K562 (cell line): ENCODE results near the gene C6orf58.

ENCODE experiments used
- E2F8 ChIP-seq: fragments of 450-650 bp; IDR thresholded peaks from 2 replicates; pipeline ENCODE4 v1.7.1; 2018; ENCODE audit warnings: mild to moderate bottlenecking, low read depth; ENCODE audit not compliant: partially characterized antibody
- PKNOX1 ChIP-seq: fragments of 450-650 bp; IDR thresholded peaks from 2 replicates; pipeline ENCODE4 v1.6.1; 2016
- STAT6 ChIP-seq: sonication (generic); formaldehyde crosslinking; IDR thresholded peaks from 2 replicates; pipeline ENCODE4 v1.8.1; 2023; ENCODE audit warnings: mild to moderate bottlenecking, missing genetic modification reagents

DNA sequence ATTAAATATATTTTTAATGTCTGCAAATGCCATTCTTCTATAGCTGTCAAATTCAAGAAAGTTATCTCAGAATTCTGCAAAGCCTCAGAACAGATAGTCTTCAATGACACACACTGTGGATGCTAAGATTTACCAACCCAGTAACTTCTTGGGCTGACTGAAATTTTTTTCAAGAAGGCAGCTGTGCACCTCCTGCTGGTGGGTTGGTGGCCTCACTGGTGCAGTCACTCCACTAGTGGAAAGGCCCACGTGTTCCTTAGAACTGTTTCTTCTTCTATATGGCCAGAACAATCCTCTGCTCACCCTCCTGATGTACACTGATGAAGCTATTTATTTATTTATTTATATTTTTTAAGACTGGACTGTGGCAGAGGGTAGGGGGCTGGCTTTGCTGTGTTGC is 29.8 kb upstream of the C6orf58 start:
- no peak for TF ChIP-seq STAT6 (CRISPR knock-in tag)
- TF ChIP-seq E2F8, result no peak
- no peak for TF ChIP-seq PKNOX1
